Testis (tissue), 2 donors: ENCODE results near the gene NTN4.

ENCODE experiments used
- CTCF ChIP-seq, 3 experiments: fragments of 450-650 bp in 2 of 3; fragments of 200-600 bp in 1 of 3; sonication (generic) in 1 of 3; IDR thresholded peaks; one replicate each; pipeline ENCODE4 v1.5.1; 2016 to 2019; ENCODE audit warnings: antibody characterized with exemption in 3 of 3, mild to moderate bottlenecking in 2 of 3, moderate library complexity in 1 of 3
- POLR2A ChIP-seq: fragments of 450-650 bp; IDR thresholded peaks from one replicate; pipeline ENCODE4 v1.6.1; 2017; ENCODE audit warnings: antibody characterized with exemption, mild to moderate bottlenecking, moderate library complexity

- no peak for TF ChIP-seq CTCF (IDR thresholded peaks at IDR 0.05)
- no peak for TF ChIP-seq POLR2A
Measured at GRCh38 chr12:95643256-95643655, 147.3 kb downstream of the NTN4 start.
